ENCODE data around the gene GTPBP4. TPM values are rescaled to one million over a fixed set of nuclear protein-coding genes. Genes with fewer than 3 reads are reported as not detected.

The GTPBP4 gene
- total and polyA plus RNA-seq, 2 of the 13 experiments (the other 11 are each of a cell fraction or from before 2014, with no cell fraction given): 24.1 to 85.5 TPM

DNA sequence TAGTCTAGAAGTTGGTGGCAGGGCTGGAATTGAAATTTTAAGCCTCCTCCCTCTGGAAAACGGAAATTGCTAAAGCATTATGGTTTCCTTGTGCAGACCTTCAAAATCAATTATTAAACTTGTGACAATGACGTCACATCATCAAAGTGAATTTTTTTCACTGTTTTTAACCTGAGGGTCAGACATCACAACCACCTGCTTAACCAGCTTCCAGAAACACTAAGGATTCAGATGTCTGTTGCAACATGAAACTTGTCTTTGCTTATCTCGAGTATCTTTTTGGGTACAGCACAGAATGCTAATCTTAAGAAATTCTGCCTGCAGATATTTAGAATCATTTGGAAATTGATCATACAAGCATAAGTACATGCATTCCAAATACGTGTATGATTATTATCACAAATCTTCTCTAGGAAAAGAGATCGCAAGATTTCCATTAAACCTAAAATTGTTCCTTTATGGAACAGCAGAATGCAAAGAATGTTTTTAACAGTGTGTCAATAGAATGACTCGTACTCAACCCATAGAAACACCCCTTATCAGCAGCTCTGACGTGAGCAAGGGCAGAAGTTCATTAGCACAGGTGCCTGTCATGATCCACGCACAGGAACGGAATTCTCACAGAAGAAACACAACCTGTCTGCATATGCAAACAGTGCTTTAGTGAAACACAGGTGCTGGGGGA lies 4.1 kb upstream of the GTPBP4 start (continued):
- no peak for TF ChIP-seq ZBTB34 (CRISPR knock-in tag; IDR thresholded peaks at IDR 0.05)
- no peak for TF ChIP-seq ETV6 (CRISPR knock-in tag; conservative IDR thresholded peaks at IDR 0.05)
- TF ChIP-seq ZFP82 (CRISPR knock-in tag; IDR thresholded peaks at IDR 0.05; ENCODE audit: borderline replicate concordance): no peak
- peak; percentile 79 for TF ChIP-seq ATF7 (IDR thresholded peaks at IDR 0.05)
- no peak for TF ChIP-seq ATF7 (CRISPR knock-in tag; IDR thresholded peaks at IDR 0.05)
- TF ChIP-seq FOXA3 (CRISPR knock-in tag; IDR thresholded peaks at IDR 0.05): peak; percentile 41; the same call in 1 of the 2 replicates
- peak; percentile 72 for TF ChIP-seq CREM (IDR thresholded peaks at IDR 0.05)
- no peak for TF ChIP-seq CREM (CRISPR knock-in tag; IDR thresholded peaks at IDR 0.05)
- TF ChIP-seq SAP130 (CRISPR knock-in tag; IDR thresholded peaks at IDR 0.05; ENCODE audit: low read depth): peak; percentile 67
- TF ChIP-seq BCL6 (CRISPR knock-in tag; IDR thresholded peaks at IDR 0.05): peak; percentile 52
- peak; percentile 90 for TF ChIP-seq RARA (CRISPR knock-in tag; IDR thresholded peaks at IDR 0.05)
- TF ChIP-seq KDM6A (CRISPR knock-in tag; IDR thresholded peaks at IDR 0.05; ENCODE audit: low read depth): no peak
- no peak for TF ChIP-seq SOX6 (IDR thresholded peaks at IDR 0.05)
- peak; percentile 25; the same call in 1 of the 2 replicates for TF ChIP-seq SOX6 (CRISPR knock-in tag; IDR thresholded peaks at IDR 0.05)
- TF ChIP-seq TEAD3 (CRISPR knock-in tag; optimal IDR thresholded peaks at IDR 0.05; ENCODE audit: borderline replicate concordance): peak; percentile 63
- TF ChIP-seq ZBTB21 (CRISPR knock-in tag; IDR thresholded peaks at IDR 0.05): 0 out of 2 replicates have a peak, but pooled peaks have one; percentile 45
- TF ChIP-seq, protein P1, sequence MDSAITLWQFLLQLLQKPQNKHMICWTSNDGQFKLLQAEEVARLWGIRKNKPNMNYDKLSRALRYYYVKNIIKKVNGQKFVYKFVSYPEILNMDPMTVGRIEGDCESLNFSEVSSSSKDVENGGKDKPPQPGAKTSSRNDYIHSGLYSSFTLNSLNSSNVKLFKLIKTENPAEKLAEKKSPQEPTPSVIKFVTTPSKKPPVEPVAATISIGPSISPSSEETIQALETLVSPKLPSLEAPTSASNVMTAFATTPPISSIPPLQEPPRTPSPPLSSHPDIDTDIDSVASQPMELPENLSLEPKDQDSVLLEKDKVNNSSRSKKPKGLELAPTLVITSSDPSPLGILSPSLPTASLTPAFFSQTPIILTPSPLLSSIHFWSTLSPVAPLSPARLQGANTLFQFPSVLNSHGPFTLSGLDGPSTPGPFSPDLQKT (CRISPR knock-in tag; IDR thresholded peaks at IDR 0.05; ENCODE audit: borderline replicate concordance): no peak
- TF ChIP-seq, protein P2, sequence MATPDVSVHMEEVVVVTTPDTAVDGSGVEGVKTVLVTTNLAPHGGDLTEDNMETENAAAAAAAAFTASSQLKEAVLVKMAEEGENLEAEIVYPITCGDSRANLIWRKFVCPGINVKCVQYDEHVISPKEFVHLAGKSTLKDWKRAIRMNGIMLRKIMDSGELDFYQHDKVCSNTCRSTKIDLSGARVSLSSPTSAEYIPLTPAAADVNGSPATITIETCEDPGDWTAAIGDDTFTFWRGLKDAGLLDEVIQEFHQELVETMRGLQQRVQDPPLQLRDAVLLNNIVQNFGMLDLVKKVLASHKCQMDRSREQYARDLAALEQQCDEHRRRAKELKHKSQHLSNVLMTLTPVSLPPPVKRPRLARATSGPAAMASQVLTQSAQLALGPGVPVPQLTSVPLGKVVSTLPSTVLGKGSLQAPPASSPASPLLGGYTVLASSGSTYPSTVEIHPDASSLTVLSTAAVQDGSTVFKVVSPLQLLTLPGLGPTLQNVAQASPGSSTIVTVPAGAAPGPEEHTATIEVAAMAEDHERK (CRISPR knock-in tag; IDR thresholded peaks at IDR 0.05; ENCODE audit: low read depth): no peak
- TF ChIP-seq NR2F2 (IDR thresholded peaks at IDR 0.05; ENCODE audit: borderline replicate concordance, low read depth): peak; percentile 19; the same call in 1 of the 2 replicates
- TF ChIP-seq, protein P3, sequence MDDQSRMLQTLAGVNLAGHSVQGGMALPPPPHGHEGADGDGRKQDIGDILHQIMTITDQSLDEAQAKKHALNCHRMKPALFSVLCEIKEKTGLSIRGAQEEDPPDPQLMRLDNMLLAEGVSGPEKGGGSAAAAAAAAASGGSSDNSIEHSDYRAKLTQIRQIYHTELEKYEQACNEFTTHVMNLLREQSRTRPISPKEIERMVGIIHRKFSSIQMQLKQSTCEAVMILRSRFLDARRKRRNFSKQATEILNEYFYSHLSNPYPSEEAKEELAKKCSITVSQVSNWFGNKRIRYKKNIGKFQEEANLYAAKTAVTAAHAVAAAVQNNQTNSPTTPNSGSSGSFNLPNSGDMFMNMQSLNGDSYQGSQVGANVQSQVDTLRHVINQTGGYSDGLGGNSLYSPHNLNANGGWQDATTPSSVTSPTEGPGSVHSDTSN (CRISPR knock-in tag; IDR thresholded peaks at IDR 0.05; ENCODE audit: borderline replicate concordance): no peak
- TF ChIP-seq ZNF317 (CRISPR knock-in tag; IDR thresholded peaks at IDR 0.05): peak; percentile 56; the same call in 1 of the 2 replicates
- TF ChIP-seq GATAD2A (CRISPR knock-in tag; IDR thresholded peaks at IDR 0.05): peak; percentile 19; the same call in 1 of the 2 replicates
- TF ChIP-seq, protein P4, sequence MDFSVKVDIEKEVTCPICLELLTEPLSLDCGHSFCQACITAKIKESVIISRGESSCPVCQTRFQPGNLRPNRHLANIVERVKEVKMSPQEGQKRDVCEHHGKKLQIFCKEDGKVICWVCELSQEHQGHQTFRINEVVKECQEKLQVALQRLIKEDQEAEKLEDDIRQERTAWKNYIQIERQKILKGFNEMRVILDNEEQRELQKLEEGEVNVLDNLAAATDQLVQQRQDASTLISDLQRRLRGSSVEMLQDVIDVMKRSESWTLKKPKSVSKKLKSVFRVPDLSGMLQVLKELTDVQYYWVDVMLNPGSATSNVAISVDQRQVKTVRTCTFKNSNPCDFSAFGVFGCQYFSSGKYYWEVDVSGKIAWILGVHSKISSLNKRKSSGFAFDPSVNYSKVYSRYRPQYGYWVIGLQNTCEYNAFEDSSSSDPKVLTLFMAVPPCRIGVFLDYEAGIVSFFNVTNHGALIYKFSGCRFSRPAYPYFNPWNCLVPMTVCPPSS (IDR thresholded peaks at IDR 0.05): no peak
- TF ChIP-seq RXRA (CRISPR knock-in tag; IDR thresholded peaks at IDR 0.05): no peak; the same call in 1 of the 2 replicates
- no peak for TF ChIP-seq SOX13 (IDR thresholded peaks at IDR 0.05)
- 0 out of 4 replicates have a peak, but pooled peaks of 1 of the 2 experiments have one; percentile 22 for TF ChIP-seq SOX13 (CRISPR knock-in tag; conservative IDR thresholded peaks at IDR 0.05 in 1 of 2, IDR thresholded peaks at IDR 0.05 in 1 of 2)

Data from HepG2 (cell line).